Esophagus muscularis mucosa (tissue), 3 donors: ENCODE results near the gene FADS3.

Source experiments
- EP300 ChIP-seq: sonication (generic); formaldehyde crosslinking; IDR thresholded peaks from one replicate; pipeline ENCODE4 v1.6.1; 2017; ENCODE audit warnings: antibody characterized with exemption
- TF ChIP-seq, protein P1 (sequence below), 3 experiments: fragments of 200-600 bp in 2 of 3; fragments of 450-650 bp in 1 of 3; sonication (generic) in 2 of 3; IDR thresholded peaks; one replicate each; pipeline ENCODE4 v1.5.1; 2017 to 2019; ENCODE audit warnings: antibody characterized with exemption in 3 of 3, mild to moderate bottlenecking in 2 of 3, moderate library complexity in 1 of 3

DNA sequence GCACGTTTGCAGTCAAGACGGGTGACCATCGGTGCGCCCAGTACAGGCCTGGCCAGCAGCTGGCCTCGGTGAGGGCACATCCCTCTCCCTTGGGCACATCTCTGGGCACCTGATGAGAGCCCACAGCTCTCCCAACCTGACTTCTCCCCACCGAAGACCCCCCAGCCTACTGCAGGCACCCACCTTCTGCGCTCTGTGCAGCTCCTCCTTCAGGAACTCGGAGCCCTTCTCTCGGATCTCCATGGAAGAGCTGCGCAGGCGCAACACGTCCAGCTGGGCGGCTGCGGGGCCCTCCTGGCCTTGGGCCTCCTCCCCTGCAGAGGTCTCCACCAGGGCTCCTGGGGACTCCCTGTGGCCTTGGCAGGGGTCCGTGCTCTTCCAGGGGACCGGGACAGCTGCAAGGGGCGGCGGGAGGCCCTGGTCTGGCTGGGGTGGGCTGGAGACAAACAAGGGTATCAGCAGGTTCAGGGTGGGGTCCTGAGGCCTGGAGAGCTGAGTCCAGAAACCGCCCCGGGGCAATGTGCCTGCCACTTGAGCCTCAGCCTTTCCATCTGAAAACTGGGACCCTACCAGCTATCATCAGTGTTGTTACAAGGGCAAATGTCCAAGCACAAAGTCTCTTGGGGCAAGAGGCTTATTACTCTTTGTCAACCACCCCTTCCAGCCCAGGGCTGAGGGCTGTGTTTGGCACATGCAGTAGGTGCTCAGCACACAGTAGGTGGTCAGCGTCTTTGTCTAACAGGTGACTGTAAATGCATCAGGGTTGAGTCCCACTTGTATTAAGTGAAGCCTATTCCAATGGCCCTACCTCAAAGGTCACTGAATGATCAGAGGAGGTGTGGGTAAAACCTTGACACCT lies 16.8 kb upstream of the FADS3 start:
- TF ChIP-seq EP300 = no peak
- TF ChIP-seq, protein P1, sequence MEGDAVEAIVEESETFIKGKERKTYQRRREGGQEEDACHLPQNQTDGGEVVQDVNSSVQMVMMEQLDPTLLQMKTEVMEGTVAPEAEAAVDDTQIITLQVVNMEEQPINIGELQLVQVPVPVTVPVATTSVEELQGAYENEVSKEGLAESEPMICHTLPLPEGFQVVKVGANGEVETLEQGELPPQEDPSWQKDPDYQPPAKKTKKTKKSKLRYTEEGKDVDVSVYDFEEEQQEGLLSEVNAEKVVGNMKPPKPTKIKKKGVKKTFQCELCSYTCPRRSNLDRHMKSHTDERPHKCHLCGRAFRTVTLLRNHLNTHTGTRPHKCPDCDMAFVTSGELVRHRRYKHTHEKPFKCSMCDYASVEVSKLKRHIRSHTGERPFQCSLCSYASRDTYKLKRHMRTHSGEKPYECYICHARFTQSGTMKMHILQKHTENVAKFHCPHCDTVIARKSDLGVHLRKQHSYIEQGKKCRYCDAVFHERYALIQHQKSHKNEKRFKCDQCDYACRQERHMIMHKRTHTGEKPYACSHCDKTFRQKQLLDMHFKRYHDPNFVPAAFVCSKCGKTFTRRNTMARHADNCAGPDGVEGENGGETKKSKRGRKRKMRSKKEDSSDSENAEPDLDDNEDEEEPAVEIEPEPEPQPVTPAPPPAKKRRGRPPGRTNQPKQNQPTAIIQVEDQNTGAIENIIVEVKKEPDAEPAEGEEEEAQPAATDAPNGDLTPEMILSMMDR (IDR thresholded peaks at IDR 0.05) = no peak
